Hepatocyte (in vitro differentiated cells): ENCODE measurements around the gene COL5A2.

Source experiments
- CTCF ChIP-seq: fragments of 200-600 bp; sonication (generic); IDR thresholded peaks from 2 replicates; pipeline ENCODE4 v1.5.1; 2016; ENCODE audit warnings: antibody characterized with exemption, mild to moderate bottlenecking; ENCODE audit not compliant: poor library complexity
- EZH2phosphoT487 ChIP-seq: fragments of 200-600 bp; sonication (generic); IDR thresholded peaks from one replicate; pipeline ENCODE4 v1.6.1; 2018; ENCODE audit warnings: antibody characterized with exemption, mild to moderate bottlenecking, low read depth, moderate library complexity; ENCODE audit not compliant: unreplicated experiment, severe bottlenecking

DNA sequence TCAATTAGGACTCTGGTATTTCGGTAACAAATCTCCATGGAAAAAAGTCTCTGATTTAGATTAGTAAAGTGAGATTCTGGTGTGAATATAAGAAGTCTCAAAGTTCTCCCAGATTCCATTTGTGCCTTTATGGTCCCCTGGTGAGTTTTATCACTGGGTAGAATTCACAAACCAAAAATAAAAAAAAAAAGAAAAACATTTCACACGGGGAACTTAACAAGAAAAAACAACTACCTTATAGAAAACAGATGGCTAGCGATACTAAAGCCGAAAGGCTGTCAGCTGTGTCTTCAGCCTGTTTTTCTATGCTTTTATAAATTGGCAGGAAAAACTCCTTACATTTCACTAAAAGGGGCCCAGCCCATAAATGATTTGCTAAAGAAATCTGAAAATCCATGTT is 50.6 kb downstream of the COL5A2 start:
- TF ChIP-seq CTCF, result no peak
- TF ChIP-seq EZH2phosphoT487, result no peak
